Natural killer cell (primary cell): Measurements from ENCODE around the gene VDAC1. TPM values are rescaled to one million over a fixed set of nuclear protein-coding genes. Genes with fewer than 3 reads are reported as not detected.

Experiments used
- ATAC-seq, 3 donors: fragments of 150-1000 bp in 2 of 3; fragments of 200-7000 bp in 1 of 3; cut with Tn5 transposase; 1 replicate in 1 of 3; 2 replicates in 2 of 3; pipeline ENCODE4 v1.10.0; 2021; ENCODE audit warnings: mild to moderate bottlenecking in 2 of 3, moderate library complexity in 2 of 3
- DNase-seq, 2 donors: peaks; one replicate each; pipeline versions ENCODE4 v3.0.0 to v3.0.0-alpha.2; 2013 to 2021; ENCODE audit warnings: mixed read lengths in 1 of 2
- H3K27ac ChIP-seq: one replicate; pipeline ENCODE4 v1.5.1; 2013; ENCODE audit warnings: mild to moderate bottlenecking, low read length
- H3K27me3 ChIP-seq: one replicate; pipeline ENCODE4 v1.6.1; 2013; ENCODE audit warnings: low read length; ENCODE audit not compliant: control insufficient read depth, insufficient read depth
- H3K36me3 ChIP-seq: one replicate; pipeline ENCODE4 v1.6.1; 2013; ENCODE audit warnings: low read length; ENCODE audit not compliant: control insufficient read depth, insufficient read depth
- H3K4me1 ChIP-seq: one replicate; pipeline ENCODE4 v1.6.1; 2013; ENCODE audit warnings: low read length; ENCODE audit not compliant: control insufficient read depth, insufficient read depth
- H3K4me3 ChIP-seq: one replicate; pipeline ENCODE4 v1.5.1; 2013; ENCODE audit warnings: low read length
- H3K9me3 ChIP-seq: one replicate; pipeline ENCODE4 v1.6.1; 2013; ENCODE audit warnings: low read length; ENCODE audit not compliant: control insufficient read depth, insufficient read depth
- H3K27ac Mint-ChIP-seq, 2 donors: one replicate each; pipeline ENCODE4 v1.8.0; 2022; ENCODE audit warnings: mild to moderate bottlenecking in 2 of 2, mixed read lengths in 2 of 2, moderate library complexity in 1 of 2
- H3K27me3 Mint-ChIP-seq, 2 donors: one replicate each; pipeline ENCODE4 v1.8.0; 2022; ENCODE audit warnings: low read depth in 2 of 2, mixed read lengths in 2 of 2
- H3K36me3 Mint-ChIP-seq: one replicate; pipeline ENCODE4 v1.8.0; 2022; ENCODE audit warnings: mixed read lengths
- H3K4me1 Mint-ChIP-seq, 2 donors: one replicate each; pipeline ENCODE4 v1.8.0; 2022; ENCODE audit warnings: mixed read lengths in 2 of 2
- H3K4me3 Mint-ChIP-seq: one replicate; pipeline ENCODE4 v1.8.0; 2022; ENCODE audit warnings: mild to moderate bottlenecking, moderate library complexity, mixed read lengths
- H3K9me3 Mint-ChIP-seq, 2 donors: one replicate each; pipeline ENCODE4 v1.8.0; 2022; ENCODE audit warnings: mixed read lengths in 2 of 2
- WGBS: methylation state at CpG from one replicate; pipeline ENCODE4 v1.1.7; 2013; ENCODE audit warnings: missing lambda C conversion rate; ENCODE audit not compliant: insufficient coverage; 5-methylcytosine and 5-hydroxymethylcytosine counted together
- intact Hi-C: fragments of 100-400 bp; cut with micrococcal nuclease; formaldehyde crosslinking; loops from one replicate; pipeline ENCODE4 v1.14.2; 2022
- total RNA-seq, 4 donors: library from RNA; stranded (reverse); fragments of 120-200 nt in 1 of 4; gene quantifications; one replicate each; pipeline versions ENCODE4 v1.2.3 to v1.2.4, GENCODE V29; 2013 to 2022
- TF ChIP-seq, protein P1 (sequence below): fragments of 200-600 bp; IDR thresholded peaks from one replicate; pipeline ENCODE4 v1.8.0; 2022; ENCODE audit warnings: antibody characterized with exemption

Gene VDAC1
- total RNA-seq, 3 donors from 2014 or later (not counting 1 experiment from before 2014, with no cell fraction given) = 54.0 to 63.3 (median 60.2) TPM

DNA sequence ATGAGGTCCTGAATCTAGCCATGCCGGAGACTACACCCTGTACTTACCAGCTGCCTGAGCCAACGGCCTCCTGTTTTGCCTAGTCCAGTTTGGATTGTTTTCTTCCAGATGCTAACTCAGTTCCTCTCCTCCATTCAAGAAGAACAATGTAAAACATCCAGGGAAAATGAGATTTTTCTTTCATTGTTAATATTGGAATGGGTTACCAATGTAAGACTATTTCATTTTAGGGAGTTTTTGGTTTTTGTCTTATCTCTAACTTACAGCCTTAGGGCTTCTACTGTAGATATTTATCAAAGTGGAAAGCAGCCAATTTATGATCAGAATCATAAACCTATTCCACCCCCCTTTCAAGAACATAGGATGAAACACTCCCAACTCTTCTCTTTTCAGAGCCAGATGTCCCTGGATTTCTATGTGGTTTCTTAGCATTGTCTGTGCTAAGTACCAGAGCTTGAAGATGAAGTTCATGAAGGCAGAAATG is 3.5 kb upstream of the VDAC1 start:
- DNase-seq (no peak), ATAC-seq (no peak)
- no peaks in the 10 kb centered on the region for H3K36me3 Mint-ChIP-seq
- peaks cover 16% of the 10 kb centered on the region for H3K4me1 ChIP-seq
- H3K4me3 ChIP-seq = no peak overlapping the region
- H3K9me3 Mint-ChIP-seq = no peaks in the 10 kb centered on the region
- H3K27ac Mint-ChIP-seq = no peak overlapping the region
- TF ChIP-seq, protein P1, sequence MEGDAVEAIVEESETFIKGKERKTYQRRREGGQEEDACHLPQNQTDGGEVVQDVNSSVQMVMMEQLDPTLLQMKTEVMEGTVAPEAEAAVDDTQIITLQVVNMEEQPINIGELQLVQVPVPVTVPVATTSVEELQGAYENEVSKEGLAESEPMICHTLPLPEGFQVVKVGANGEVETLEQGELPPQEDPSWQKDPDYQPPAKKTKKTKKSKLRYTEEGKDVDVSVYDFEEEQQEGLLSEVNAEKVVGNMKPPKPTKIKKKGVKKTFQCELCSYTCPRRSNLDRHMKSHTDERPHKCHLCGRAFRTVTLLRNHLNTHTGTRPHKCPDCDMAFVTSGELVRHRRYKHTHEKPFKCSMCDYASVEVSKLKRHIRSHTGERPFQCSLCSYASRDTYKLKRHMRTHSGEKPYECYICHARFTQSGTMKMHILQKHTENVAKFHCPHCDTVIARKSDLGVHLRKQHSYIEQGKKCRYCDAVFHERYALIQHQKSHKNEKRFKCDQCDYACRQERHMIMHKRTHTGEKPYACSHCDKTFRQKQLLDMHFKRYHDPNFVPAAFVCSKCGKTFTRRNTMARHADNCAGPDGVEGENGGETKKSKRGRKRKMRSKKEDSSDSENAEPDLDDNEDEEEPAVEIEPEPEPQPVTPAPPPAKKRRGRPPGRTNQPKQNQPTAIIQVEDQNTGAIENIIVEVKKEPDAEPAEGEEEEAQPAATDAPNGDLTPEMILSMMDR = no peak
- peaks cover 15 to 18% of the 10 kb centered on the region in 2 donors for H3K4me1 Mint-ChIP-seq
- no peaks in the 10 kb centered on the region for H3K27me3 ChIP-seq
- H3K9me3 ChIP-seq = no peaks in the 10 kb centered on the region
- peak overlapping the region; percentile 17 for H3K4me3 Mint-ChIP-seq
- H3K27ac ChIP-seq = no peak overlapping the region
- peaks cover 0 to 7% of the 10 kb centered on the region in 2 donors for H3K27me3 Mint-ChIP-seq
- no peaks in the 10 kb centered on the region for H3K36me3 ChIP-seq
- WGBS = 91% methylated on average over 2 of the region's 2 CpGs
- intact Hi-C loops = no loop called here

DNA sequence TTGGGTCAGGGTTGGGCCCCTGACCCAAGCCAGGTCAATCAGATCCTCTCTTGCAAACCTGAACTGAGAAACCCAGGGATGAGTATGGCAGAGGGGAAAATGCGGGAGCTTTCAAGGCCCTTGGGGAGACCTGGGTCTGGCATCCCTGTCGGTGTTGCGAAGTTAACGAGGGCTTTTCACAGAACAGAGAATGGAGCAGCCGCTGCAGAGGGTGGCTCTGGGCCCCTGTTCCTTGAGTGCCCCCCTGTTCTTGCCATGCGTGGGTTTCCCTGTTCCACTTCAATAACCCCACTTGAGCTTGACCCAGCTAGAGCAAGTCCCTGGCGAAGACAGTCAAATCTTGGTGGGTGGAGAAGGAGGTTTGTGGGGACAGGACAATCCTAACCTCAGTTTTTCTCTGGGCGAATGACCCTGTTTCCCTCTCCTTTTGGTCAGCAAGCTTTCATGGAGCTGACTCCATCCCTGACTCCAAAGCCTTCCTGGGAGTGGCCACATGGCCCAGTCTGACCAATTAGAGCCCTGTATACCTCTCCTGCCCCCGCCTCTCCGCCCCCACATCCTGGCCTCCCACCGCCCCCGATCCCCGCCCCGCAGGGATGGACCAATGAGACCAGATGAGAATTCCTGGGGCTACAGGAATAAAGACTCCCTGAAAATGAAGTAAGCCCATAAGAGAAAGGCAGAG is 2.9 kb upstream of the VDAC1 start:
- no peak overlapping the region for H3K4me3 ChIP-seq
- H3K36me3 Mint-ChIP-seq = no peaks in the 10 kb centered on the region
- peaks cover 0 to 5% of the 10 kb centered on the region in 2 donors for H3K27me3 Mint-ChIP-seq

DNA sequence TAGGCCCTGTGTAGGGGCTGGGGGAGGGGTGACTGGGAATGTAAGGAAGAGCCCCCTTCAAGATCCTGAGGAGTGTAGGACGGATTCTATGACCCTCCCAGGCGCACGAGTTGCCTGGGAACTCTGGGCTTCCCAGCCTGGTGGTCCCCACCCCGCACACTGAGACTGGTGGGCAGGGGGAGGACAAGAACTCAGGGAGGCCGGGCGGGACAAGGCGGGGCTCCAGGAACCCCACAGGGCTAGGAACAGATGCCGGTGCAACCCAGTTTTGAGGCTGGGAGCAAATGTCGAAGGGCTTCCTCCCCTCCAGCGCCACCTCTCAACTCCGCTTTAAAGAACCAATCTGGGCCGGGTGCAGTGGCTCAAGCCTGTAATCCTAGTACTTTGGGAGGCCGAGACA is 1.3 kb upstream of the VDAC1 start:
- no peak for DNase-seq
- H3K27ac Mint-ChIP-seq = peak overlapping the region; percentile 92 to 94
- Histone ChIP-seq H3K27me3 (no peaks in the 10 kb centered on the region), H3K36me3 (no peaks in the 10 kb centered on the region), H3K27ac (no peak overlapping the region), H3K4me3 (no peak overlapping the region), H3K4me1 (peaks cover 30% of the 10 kb centered on the region), H3K9me3 (no peaks in the 10 kb centered on the region)
- TF ChIP-seq, protein P1 = no peak
- peaks cover 31 to 36% of the 10 kb centered on the region in 2 donors for H3K4me1 Mint-ChIP-seq
- peak overlapping the region; percentile 13 for H3K4me3 Mint-ChIP-seq
- intact Hi-C loops = no loop called here
- peaks cover 0 to 3% of the 10 kb centered on the region in 2 donors for H3K27me3 Mint-ChIP-seq
- WGBS = 97% methylated on average over 13 of the region's 13 CpGs
- H3K36me3 Mint-ChIP-seq = no peaks in the 10 kb centered on the region
- no peaks in the 10 kb centered on the region for H3K9me3 Mint-ChIP-seq
- ATAC-seq = no peak

More for the DNA sequence above, 2.9 kb upstream of the VDAC1 start:
- ATAC-seq (no peak), DNase-seq (no peak)
- intact Hi-C loops = no loop called here
- Mint-ChIP-seq H3K4me3 (peak overlapping the region; percentile 17), H3K9me3 (no peaks in the 10 kb centered on the region), H3K4me1 (peaks cover 21 to 24% of the 10 kb centered on the region in 2 donors), H3K27ac (no peak overlapping the region)
- WGBS = 91% methylated on average over 14 of the region's 14 CpGs
- Histone ChIP-seq H3K27ac (no peak overlapping the region), H3K4me1 (peaks cover 22% of the 10 kb centered on the region), H3K36me3 (no peaks in the 10 kb centered on the region), H3K9me3 (no peaks in the 10 kb centered on the region), H3K27me3 (no peaks in the 10 kb centered on the region)
- TF ChIP-seq, protein P1 = no peak
